Tibial nerve (tissue), 4 donors: Measurements from ENCODE around the gene RTCA.

Experiments used
- EP300 ChIP-seq, 2 donors: sonication (generic); formaldehyde crosslinking; IDR thresholded peaks; one replicate each; pipeline ENCODE4 v1.6.1; 2017; ENCODE audit warnings: antibody characterized with exemption in 2 of 2, mild to moderate bottlenecking in 1 of 2
- POLR2A ChIP-seq, 2 donors: fragments of 450-650 bp; IDR thresholded peaks; one replicate each; pipeline ENCODE4 v1.6.1; 2017; ENCODE audit warnings: antibody characterized with exemption in 2 of 2, mild to moderate bottlenecking in 2 of 2, moderate library complexity in 2 of 2
- TF ChIP-seq, protein P1 (sequence below), 5 experiments: fragments of 200-600 bp in 3 of 5; fragments of 450-650 bp in 2 of 5; sonication (generic) in 3 of 5; IDR thresholded peaks; one replicate each; pipeline ENCODE4 v1.5.1; 2016 to 2019; ENCODE audit warnings: antibody characterized with exemption in 5 of 5, mild to moderate bottlenecking in 3 of 5, moderate library complexity in 2 of 5

DNA sequence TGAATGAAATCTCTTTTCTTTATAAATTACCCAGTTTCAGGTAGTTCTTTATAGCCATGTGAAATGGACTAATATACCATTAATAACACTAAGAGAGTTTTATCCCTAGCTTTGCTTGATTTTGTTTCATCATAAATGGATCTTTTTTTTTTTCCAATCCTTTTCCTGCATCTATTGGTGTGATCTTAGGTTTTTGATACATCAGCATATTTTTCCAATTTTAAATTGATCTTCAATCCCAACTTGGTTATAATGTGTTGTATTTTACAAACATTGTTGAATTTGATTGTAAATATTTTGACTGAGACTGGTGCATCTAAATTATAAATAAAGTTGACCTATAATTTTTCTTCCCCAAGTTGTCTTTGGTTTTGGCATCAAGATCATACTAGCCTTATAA, 4.3 kb upstream of the RTCA start:
- TF ChIP-seq EP300 (IDR thresholded peaks at IDR 0.05) (no peak), POLR2A (IDR thresholded peaks at IDR 0.05) (no peak)
- TF ChIP-seq, protein P1, sequence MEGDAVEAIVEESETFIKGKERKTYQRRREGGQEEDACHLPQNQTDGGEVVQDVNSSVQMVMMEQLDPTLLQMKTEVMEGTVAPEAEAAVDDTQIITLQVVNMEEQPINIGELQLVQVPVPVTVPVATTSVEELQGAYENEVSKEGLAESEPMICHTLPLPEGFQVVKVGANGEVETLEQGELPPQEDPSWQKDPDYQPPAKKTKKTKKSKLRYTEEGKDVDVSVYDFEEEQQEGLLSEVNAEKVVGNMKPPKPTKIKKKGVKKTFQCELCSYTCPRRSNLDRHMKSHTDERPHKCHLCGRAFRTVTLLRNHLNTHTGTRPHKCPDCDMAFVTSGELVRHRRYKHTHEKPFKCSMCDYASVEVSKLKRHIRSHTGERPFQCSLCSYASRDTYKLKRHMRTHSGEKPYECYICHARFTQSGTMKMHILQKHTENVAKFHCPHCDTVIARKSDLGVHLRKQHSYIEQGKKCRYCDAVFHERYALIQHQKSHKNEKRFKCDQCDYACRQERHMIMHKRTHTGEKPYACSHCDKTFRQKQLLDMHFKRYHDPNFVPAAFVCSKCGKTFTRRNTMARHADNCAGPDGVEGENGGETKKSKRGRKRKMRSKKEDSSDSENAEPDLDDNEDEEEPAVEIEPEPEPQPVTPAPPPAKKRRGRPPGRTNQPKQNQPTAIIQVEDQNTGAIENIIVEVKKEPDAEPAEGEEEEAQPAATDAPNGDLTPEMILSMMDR (IDR thresholded peaks at IDR 0.05): no peak
